GM12873 (cell line): ENCODE data around the gene TAF11L5.
"Not testable (repeated sequence)": the region's sequence is repeated elsewhere in the genome, so short reads cannot be mapped to it uniquely, and the experiment has no call there.

Source experiments
- CTCF ChIP-seq: IDR thresholded peaks from 2 replicates; pipeline ENCODE4 v1.5.1; 2012; ENCODE audit warnings: low read depth, mild to moderate bottlenecking, moderate library complexity, low read length, control low read depth; ENCODE audit not compliant: insufficient read depth; ENCODE audit errors: missing control alignments

Gene TAF11L5

GRCh38 chr5:17497446-17497845, 27.6 kb upstream of the TAF11L5 start:
- no peak for TF ChIP-seq CTCF

DNA sequence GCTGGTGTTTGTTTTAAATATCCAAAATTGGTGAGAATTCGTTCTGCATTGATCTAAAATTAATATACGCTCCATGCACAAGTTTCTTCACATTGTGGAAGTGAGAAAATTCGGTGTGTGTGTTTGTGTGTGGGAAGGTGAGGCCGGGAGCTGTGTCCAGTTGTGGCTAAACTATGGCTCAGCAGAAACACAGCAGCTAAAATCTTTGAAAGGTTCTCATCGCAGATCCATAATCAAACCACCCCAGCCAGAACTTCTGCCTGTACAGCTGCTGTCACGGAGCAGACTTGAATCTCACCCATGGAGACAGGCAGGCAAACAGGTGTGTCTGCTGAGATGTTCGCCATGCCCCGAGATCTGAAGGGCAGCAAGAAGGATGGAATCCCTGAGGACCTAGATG, 27.1 kb upstream of the TAF11L5 start, which contains the start of gene TAF11L2:
Gene TAF11L2, plus strand, starts transcription at position 301 of the 400 bp plus-strand sequence.
- not testable (repeated sequence) for TF ChIP-seq CTCF

DNA sequence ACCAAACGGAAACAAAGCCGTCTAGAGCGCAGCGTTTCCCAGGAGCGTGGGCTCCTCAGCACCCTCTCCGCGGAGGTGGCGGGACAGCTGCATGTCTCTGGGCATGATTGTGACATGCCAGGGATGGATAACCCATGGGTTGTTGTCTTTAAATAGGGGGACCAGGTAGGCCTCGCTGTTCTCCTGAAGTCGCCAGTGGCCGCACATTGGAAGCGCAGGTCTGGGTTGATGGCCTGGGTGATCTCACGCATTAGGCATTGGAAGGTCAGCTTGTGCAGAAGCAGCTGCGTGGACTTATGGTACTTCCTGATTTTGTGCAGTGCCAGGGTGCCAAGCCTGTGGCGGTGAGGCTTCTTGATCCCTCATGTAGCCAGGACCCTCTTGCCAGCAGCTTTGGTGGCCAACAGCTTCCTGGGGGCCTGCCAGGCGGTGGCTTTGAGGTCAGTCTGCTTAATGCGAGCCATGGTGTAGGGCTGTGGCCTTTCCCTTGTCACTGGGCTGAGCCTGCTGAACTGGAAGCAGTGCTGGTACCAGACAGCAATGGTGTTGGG, 13.2 kb upstream of the TAF11L5 start:
- TF ChIP-seq CTCF, result no peak

DNA sequence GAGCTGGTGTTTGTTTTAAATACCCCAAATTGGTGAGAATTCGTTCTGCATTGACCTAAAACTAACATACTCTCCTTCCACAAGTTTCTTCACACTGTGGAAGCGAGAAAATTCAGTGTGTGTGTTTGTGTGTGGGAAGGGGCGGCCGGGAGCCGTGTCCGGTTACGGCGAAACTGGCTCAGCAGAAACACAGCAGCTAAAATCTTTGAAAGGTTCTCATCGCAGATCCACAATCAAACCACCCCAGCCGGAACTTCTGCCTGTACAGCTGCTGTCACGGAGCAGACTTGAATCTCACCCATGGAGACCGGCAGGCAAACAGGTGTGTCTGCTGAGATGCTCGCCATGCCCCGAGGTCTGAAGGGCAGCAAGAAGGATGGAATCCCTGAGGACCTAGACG, 7.0 kb upstream of the TAF11L5 start, which contains the start of gene TAF11L3:
Gene TAF11L3, plus strand, starts transcription at position 301 of the 400 bp plus-strand sequence.
- not testable (repeated sequence) for TF ChIP-seq CTCF

DNA sequence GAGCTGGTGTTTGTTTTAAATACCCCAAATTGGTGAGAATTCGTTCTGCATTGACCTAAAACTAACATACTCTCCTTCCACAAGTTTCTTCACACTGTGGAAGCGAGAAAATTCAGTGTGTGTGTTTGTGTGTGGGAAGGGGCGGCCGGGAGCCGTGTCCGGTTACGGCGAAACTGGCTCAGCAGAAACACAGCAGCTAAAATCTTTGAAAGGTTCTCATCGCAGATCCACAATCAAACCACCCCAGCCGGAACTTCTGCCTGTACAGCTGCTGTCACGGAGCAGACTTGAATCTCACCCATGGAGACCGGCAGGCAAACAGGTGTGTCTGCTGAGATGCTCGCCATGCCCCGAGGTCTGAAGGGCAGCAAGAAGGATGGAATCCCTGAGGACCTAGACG, 3.5 kb upstream of the TAF11L5 start, which contains the start of gene TAF11L4:
Gene TAF11L4, plus strand, starts transcription at position 301 of the 400 bp plus-strand sequence.
- not testable (repeated sequence) for TF ChIP-seq CTCF

- not testable (repeated sequence) for TF ChIP-seq CTCF
Observed at GRCh38 chr5:17528369-17528768, 3.3 kb downstream of the TAF11L5 start, which contains the start of gene TAF11L6. TAF11L6 (plus strand) TSS chr5:17528669.
